HG03520 (cell line): ENCODE measurements around the gene CALML3.

Experiments
- ATAC-seq: cut with Tn5 transposase; IDR thresholded peaks from one replicate; pipeline ENCODE4 v1.9.1; 2021; ENCODE audit warnings: mild to moderate bottlenecking, moderate library complexity; ENCODE audit not compliant: unreplicated experiment

Gene CALML3

GRCh38 chr10:5490698-5491464, 33.9 kb upstream of the CALML3 start:
- no peak for ATAC-seq

DNA sequence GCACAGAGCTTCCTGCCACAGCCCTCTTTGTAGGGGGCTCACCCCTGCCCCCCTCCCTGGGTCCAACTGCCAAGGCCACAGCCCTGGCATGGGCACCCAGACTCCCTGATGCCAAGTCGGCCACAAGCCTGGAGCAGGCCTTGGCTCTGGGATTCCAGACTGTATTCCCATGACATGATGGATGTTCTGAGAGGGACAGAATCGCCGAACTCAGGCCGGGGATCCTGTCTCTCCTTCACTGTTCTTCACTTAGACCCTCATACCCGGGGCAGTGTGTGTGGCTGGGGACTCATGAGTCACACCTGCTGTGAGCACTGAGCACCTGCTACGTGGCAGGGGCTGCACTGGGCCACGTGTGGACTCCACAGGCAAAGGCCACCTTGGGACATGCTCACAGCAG, 33.3 kb upstream of the CALML3 start:
- ATAC-seq, result no peak

- ATAC-seq, result no peak
Observed at GRCh38 chr10:5492322-5492855, 32.4 kb upstream of the CALML3 start.

DNA sequence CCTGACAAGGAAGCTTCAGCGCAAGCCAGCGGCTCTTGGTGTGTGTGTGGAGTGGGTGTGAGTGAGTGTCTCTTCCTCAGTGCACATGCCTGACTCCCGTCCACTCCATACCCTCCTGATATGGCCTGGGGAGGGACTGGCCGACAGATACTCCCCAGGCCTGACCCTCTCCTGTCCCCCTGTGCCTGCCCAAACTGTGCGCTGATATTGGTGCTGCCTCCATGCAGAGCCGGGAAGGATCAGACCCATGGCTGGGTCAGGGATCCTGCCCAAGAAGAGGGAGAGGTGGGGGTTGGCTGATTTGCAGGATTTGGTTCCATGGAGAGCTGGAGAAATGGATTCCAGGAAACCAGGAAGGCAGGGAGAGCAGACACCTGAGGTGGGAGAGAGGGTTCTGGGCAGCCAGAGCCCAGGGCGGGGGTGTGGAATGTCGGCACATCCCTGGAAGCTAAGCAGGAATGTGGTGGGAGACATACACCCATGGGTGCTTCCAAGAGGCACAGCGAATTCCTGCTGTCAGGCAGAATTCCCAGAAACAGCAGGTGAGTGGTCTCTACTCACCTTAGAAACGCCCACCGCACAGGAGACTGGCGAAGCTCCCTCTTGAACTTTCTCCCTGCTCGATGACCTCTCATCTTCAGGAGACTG, 31.7 kb upstream of the CALML3 start:
- ATAC-seq, result no peak

DNA sequence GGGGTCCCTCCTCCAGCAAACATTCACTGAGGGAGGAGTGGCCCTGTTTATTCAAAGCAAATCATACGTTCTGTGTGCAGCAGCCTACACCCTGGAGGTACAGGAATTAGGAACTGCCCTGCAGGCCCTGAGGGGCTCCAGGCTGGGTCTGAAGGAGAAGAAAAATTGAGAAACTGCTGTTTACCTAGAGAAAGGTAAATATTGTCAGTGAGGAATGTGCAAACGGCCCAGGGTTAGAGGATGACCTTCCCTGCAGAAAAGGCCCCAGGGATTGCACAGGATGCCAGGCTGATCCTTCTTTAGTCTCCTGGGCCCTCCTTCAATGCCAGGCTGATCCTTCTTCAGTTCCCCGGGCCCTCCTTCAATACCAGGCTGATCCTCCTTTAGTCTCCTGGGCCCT, 31.1 kb upstream of the CALML3 start:
- ATAC-seq, result no peak

DNA sequence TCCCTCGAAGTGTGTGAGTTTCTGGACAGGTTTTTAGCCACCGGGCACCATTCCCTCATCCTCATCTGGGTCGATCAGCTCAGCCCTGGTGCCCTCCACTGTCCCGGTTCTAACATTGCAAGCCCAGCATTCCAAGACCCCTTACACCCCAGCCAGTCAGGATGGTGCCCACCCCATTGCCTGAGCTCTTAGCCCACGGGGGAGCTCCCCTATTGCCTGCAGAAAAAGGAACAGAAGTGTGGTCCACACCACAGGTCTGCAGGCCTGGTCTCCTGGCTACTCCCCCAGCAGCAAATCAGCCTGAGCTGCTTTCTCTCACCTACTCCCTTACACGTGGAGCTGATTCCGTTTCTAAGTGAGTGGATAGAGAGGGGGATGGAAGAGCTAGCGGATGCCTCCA, 30.1 kb upstream of the CALML3 start:
- no peak for ATAC-seq

GRCh38 chr10:5496261-5497250, 28.2 kb upstream of the CALML3 start:
- no peak for ATAC-seq

DNA sequence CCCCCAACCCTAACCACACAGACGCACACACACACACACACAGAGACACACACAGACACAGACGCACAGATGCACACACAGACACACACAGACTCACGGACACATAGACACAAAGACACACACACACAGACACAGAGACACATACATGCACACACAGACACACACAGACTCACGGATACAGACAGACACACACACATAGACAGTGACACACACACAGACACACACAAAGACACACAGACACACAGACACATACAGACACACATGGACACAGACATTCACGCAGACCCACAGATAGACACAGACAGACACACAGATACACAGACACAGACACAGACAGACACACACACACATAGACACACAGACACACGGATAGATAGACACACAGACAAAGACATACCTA, 27.5 kb upstream of the CALML3 start:
- no peak for ATAC-seq

- ATAC-seq, result no peak
Observed at GRCh38 chr10:5497948-5498730, 26.6 kb upstream of the CALML3 start.

- no peak for ATAC-seq
Observed at GRCh38 chr10:5498791-5499492, 25.8 kb upstream of the CALML3 start.

DNA sequence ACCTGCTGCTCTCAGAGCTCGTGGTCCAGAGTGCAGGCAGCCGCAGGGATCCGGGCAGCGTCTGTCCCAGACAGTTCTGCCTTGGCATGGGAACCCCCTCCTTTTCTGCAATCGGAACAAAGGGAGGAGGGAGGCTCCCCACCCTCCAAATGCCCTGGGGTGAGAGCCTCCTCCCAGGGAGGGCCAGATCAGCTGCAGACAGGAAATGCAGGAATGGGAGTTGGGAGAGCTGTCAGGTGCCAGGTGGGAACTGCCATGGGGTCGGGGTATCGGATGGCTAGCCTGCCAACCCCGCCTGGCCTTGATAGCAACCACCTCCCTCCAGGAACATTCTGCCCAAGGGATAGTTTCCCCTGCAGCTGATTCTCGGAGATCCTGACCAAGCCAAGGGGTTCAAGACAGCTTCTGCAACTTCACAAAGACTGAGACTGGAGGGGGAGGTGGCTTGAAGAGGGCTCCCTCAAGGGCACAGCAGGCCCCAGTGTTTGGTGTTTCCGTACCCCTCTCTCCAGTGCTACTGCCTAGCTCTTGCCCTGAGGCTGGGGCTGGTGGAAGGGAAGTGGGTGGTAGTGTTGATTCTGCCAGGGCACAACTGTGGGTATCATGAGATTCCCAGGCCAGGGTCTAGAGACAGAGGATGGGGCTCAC, 25.1 kb upstream of the CALML3 start, which contains the start of gene CALML5:
Gene CALML5 (minus strand): TSS at position 78 of the 648 bp plus-strand sequence. CDS start 132 bp downstream, outside the sequence.
- no peak for ATAC-seq

- ATAC-seq, result no peak
Observed at GRCh38 chr10:5500162-5500670, 24.5 kb upstream of the CALML3 start.

DNA sequence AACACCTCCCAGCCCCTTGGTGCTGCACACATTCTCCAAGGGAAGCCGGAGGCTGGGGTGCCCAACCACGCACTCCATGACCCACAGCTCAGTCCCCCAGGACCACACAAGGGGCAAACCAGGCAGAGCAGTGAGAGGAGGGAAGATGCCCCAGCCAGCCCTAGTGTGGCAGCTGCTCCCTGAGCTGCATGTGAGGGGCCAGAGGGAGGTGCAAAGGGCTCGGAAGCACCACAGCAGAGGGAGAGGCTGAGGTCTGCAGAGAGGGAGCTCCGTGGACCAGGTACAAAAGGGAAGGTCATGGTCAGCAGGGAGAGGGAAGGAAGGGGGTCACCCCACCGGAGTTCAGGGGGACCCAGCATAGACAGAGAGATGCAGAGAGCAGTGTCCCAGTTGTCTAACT, 23.9 kb upstream of the CALML3 start:
- no peak for ATAC-seq

DNA sequence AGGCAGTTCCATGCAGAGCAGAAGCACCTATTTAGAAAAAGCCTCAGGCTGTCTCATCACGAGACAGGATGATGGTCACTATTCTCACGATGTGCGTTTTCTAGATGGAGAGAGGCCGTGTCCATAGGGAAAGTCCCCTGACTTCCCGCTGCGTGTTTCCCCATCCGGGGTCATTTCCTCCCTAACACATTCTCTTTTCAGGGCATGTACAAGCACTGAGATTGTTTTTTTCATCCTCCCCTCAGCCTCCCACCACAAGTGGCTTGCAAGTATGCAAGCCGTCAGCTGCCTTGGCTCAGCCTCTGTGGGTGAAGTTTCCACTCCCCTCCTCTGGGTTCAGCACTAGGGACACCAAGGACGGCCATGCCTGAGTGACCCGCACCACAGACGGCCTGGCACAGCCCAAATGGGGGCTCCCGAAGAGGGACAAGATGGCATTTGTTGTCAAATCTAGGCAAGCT, 22.7 kb upstream of the CALML3 start:
- no peak for ATAC-seq

GRCh38 chr10:5502571-5503476, 21.9 kb upstream of the CALML3 start:
- ATAC-seq, result no peak

DNA sequence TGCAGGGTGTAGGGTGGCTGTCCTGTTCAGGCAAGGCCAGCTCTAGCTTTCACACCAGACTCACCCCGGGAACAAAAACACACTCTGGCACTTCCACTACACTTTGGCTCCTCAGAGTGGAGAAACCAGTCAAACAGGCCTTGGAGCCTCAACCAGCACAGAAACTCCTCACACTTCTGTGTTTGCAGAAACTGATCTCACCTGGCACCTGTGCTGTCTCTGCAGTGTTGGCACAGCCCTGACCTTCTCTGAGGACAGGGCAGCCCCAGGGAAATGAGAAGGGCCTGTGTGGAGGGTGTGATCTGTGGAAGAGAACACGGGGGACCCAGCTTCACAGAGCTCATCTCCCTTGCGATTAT, 21.3 kb upstream of the CALML3 start:
- no peak for ATAC-seq

GRCh38 chr10:5504146-5505072, 20.4 kb upstream of the CALML3 start:
- no peak for ATAC-seq
